Common myeloid progenitor, CD34-positive (primary cell): Measurements from ENCODE around the gene SMG5. TPM values are rescaled to one million over a fixed set of nuclear protein-coding genes. Genes with fewer than 3 reads are reported as not detected.
A peak's percentile ranks its signal among the peaks of the same experiment; 100 is the strongest.
"Not testable (repeated sequence)": the region's sequence is repeated elsewhere in the genome, so short reads cannot be mapped to it uniquely, and the experiment has no call there.

Source experiments
- CTCF ChIA-PET: fragments of 350-600 bp; sonication (Branson Sonifier 250); formaldehyde crosslinking; loops from one replicate; lab custom pipeline; 2021; ENCODE audit warnings: antibody characterized with exemption; lab: Charles Lee
- POLR2A ChIA-PET: fragments of 350-600 bp; sonication (Branson Sonifier 250); formaldehyde crosslinking; loops from one replicate; lab custom pipeline; 2021; ENCODE audit warnings: antibody characterized with exemption; lab: Charles Lee
- DNase-seq, 3 donors: peaks; one replicate each; pipeline versions ENCODE4 v3.0.0 to v3.0.0-alpha.2; 2013
- H3K27ac ChIP-seq, 2 experiments: 1 replicate in 1 of 2; 2 replicates in 1 of 2; pipeline ENCODE4 v1.7.0; 2013; ENCODE audit warnings: inconsistent platforms in 2 of 2, low read length in 2 of 2, mild to moderate bottlenecking in 2 of 2, low read depth in 1 of 2, moderate library complexity in 1 of 2; ENCODE audit not compliant: severe bottlenecking in 2 of 2, insufficient read depth in 1 of 2, poor library complexity in 1 of 2
- H3K27me3 ChIP-seq, 5 experiments: replicated peaks in 2 of 5; 1 replicate in 3 of 5; 2 replicates in 2 of 5; pipeline versions ENCODE4 v1.6.1 to v1.7.0; 2013; ENCODE audit warnings: low read length in 4 of 5, mild to moderate bottlenecking in 2 of 5, moderate library complexity in 2 of 5, inconsistent platforms in 1 of 5; ENCODE audit not compliant: insufficient read depth in 5 of 5, control insufficient read depth in 4 of 5
- H3K36me3 ChIP-seq, 4 experiments: 1 replicate in 2 of 4; 2 replicates in 2 of 4; pipeline versions ENCODE4 v1.6.1 to v1.7.0; 2013; ENCODE audit warnings: low read length in 3 of 4, control low read depth in 1 of 4, mild to moderate bottlenecking in 1 of 4; ENCODE audit not compliant: control insufficient read depth in 4 of 4, insufficient read depth in 4 of 4
- H3K4me1 ChIP-seq, 4 experiments: 1 replicate in 3 of 4; 2 replicates in 1 of 4; pipeline versions ENCODE4 v1.6.1 to v1.7.1; 2013; ENCODE audit warnings: low read length in 3 of 4, mild to moderate bottlenecking in 3 of 4, control low read depth in 1 of 4, inconsistent platforms in 1 of 4, moderate library complexity in 1 of 4; ENCODE audit not compliant: control insufficient read depth in 4 of 4, insufficient read depth in 4 of 4; ENCODE audit errors: control extremely low read depth in 1 of 4
- H3K4me3 ChIP-seq, 7 experiments: 1 replicate in 4 of 7; 2 replicates in 3 of 7; pipeline versions ENCODE4 v1.5.1 to v1.7.0; 2013; ENCODE audit warnings: mild to moderate bottlenecking in 7 of 7, low read length in 6 of 7, moderate library complexity in 6 of 7, inconsistent platforms in 2 of 7, low read depth in 2 of 7, control low read depth in 1 of 7; ENCODE audit not compliant: insufficient read depth in 4 of 7, control insufficient read depth in 1 of 7; ENCODE audit errors: extremely low read depth in 1 of 7
- H3K9me3 ChIP-seq, 5 experiments: 1 replicate in 4 of 5; 2 replicates in 1 of 5; pipeline versions ENCODE4 v1.6.1 to v1.7.1; 2013; ENCODE audit warnings: low read length in 4 of 5, mild to moderate bottlenecking in 2 of 5, inconsistent platforms in 1 of 5, low read depth in 1 of 5, moderate library complexity in 1 of 5; ENCODE audit not compliant: control insufficient read depth in 4 of 5, insufficient read depth in 2 of 5; ENCODE audit errors: control extremely low read depth in 1 of 5
- WGBS: methylation state at CpG from one replicate; pipeline ENCODE4 v1.1.5; 2013; ENCODE audit not compliant: insufficient coverage; 5-methylcytosine and 5-hydroxymethylcytosine counted together
- polyA plus RNA-seq: library from polyadenylated mRNA; unstranded; fragments of 120-200 nt; gene quantifications from one replicate; pipeline ENCODE4 v1.2.1, GENCODE V29; 2013

SMG5 gene
- polyA plus RNA-seq: 47.4 TPM

- Histone ChIP-seq H3K4me1 (peaks cover 11 to 25% (median 21%) of the 10 kb centered on the region in 4 experiments), H3K4me3 (peak within 1 kb of the TSS; percentile 48 to 98 (median 90)), H3K36me3 (peaks cover 6 to 34% (median 17%) of the 10 kb centered on the region in 4 experiments), H3K9me3 (no peaks in the 10 kb centered on the region), H3K27ac (peak within 1 kb of the TSS; percentile 85 to 95), H3K27me3 (no peaks in the 10 kb centered on the region)
- peak; percentile 99 for DNase-seq
- 0% methylated on average over 41 of the region's 50 CpGs for WGBS
- CTCF ChIA-PET: interaction anchor here (1.0 to 3.0 kb wide), 10 partner anchors 9 to 61 kb away, joined by 3 to 13 read pairs (median 4); no protein-coding TSS in a partner anchor
- POLR2A ChIA-PET: interaction anchor here (0.6 to 1.3 kb wide), 5 partner anchors 9 to 349 kb away, joined by 3 to 5 read pairs (median 3); no protein-coding TSS in a partner anchor
Observed at GRCh38 chr1:156282479-156283222, at the start of gene SMG5. TSS of gene SMG5 (minus strand) at chr1:156282825. CDS start at chr1:156282680, 145 bp downstream.

GRCh38 chr1:156323179-156323578 lies 40.6 kb upstream of the SMG5 start:
- not testable (repeated sequence) for H3K27ac ChIP-seq, H3K9me3 ChIP-seq, DNase-seq, H3K4me1 ChIP-seq, H3K4me3 ChIP-seq, H3K27me3 ChIP-seq
- H3K36me3 ChIP-seq: peaks cover 12 to 65% (median 45%) of the 10 kb centered on the region in 4 experiments
- ChIA-PET POLR2A (interaction anchor here (0.7 kb wide), 1 partner anchor 302 kb away, joined by 3 read pairs; no protein-coding TSS in a partner anchor), CTCF (interaction anchor here (0.7 to 1.9 kb wide), 6 partner anchors 9 to 226 kb away, joined by 3 to 6 read pairs (median 3); no protein-coding TSS in a partner anchor)
- WGBS: 100% methylated on average over 1 of the region's 9 CpGs

GRCh38 chr1:156320560-156320959 lies 37.9 kb upstream of the SMG5 start:
- peaks cover 23 to 86% (median 62%) of the 10 kb centered on the region in 4 experiments for H3K36me3 ChIP-seq
- ChIA-PET CTCF (interaction anchor here (1.0 to 3.0 kb wide), 9 partner anchors 11 to 193 kb away, joined by 3 to 20 read pairs (median 6); no protein-coding TSS in a partner anchor), POLR2A (no interaction called here)
- DNase-seq: no peak
- H3K4me3 ChIP-seq: no peak overlapping the region
- 100% methylated on average over 3 of the region's 3 CpGs for WGBS
- H3K27ac ChIP-seq: no peak overlapping the region
- H3K27me3 ChIP-seq: no peaks in the 10 kb centered on the region
- no peaks in the 10 kb centered on the region for H3K4me1 ChIP-seq
- H3K9me3 ChIP-seq: no peaks in the 10 kb centered on the region

GRCh38 chr1:156319664-156320063 lies 37.0 kb upstream of the SMG5 start:
- no peaks in the 10 kb centered on the region for H3K4me1 ChIP-seq
- ChIA-PET POLR2A (interaction anchor here (1.4 kb wide), 1 partner anchor 36 kb away, joined by 3 read pairs; the partner anchor contains the start of gene TMEM79), CTCF (interaction anchor here (0.7 to 3.0 kb wide), 29 partner anchors 9 to 231 kb away, joined by 3 to 20 read pairs (median 5); partner anchors contain the start of gene TMEM79)
- peak; percentile 51 to 71 (median 58) for DNase-seq
- no peaks in the 10 kb centered on the region for H3K27me3 ChIP-seq
- WGBS: no CpG with 5 or more reads among the region's 1 CpG
- no peak overlapping the region for H3K27ac ChIP-seq
- H3K4me3 ChIP-seq: no peak overlapping the region
- no peaks in the 10 kb centered on the region for H3K9me3 ChIP-seq
- peaks cover 23 to 86% (median 61%) of the 10 kb centered on the region in 4 experiments for H3K36me3 ChIP-seq

- Histone ChIP-seq H3K4me3 (no peak overlapping the region), H3K36me3 (peaks cover 25 to 90% (median 63%) of the 10 kb centered on the region in 4 experiments), H3K4me1 (no peaks in the 10 kb centered on the region), H3K9me3 (no peaks in the 10 kb centered on the region), H3K27ac (no peak overlapping the region), H3K27me3 (no peaks in the 10 kb centered on the region)
- ChIA-PET POLR2A (no interaction called here), CTCF (interaction anchor here (0.8 to 1.3 kb wide), 3 partner anchors 153 to 217 kb away, joined by 3 read pairs; no protein-coding TSS in a partner anchor)
- DNase-seq: no peak
- WGBS: 96% methylated on average over 7 of the region's 7 CpGs
Observed at GRCh38 chr1:156316909-156317308, 34.3 kb upstream of the SMG5 start.

GRCh38 chr1:156310962-156311361 lies 28.3 kb upstream of the SMG5 start:
- Histone ChIP-seq H3K27ac (no peak overlapping the region), H3K4me1 (no peaks in the 10 kb centered on the region), H3K27me3 (no peaks in the 10 kb centered on the region), H3K36me3 (peaks cover 30 to 78% (median 59%) of the 10 kb centered on the region in 4 experiments), H3K9me3 (no peaks in the 10 kb centered on the region), H3K4me3 (no peak overlapping the region)
- 87% methylated on average over 6 of the region's 6 CpGs for WGBS
- DNase-seq: peak in 2 of 3 donors; percentile 7 to 9
- ChIA-PET CTCF (interaction anchor here (0.6 to 1.2 kb wide), 4 partner anchors 9 to 167 kb away, joined by 3 to 4 read pairs (median 4); no protein-coding TSS in a partner anchor), POLR2A (interaction anchor here (0.8 kb wide), 1 partner anchor 33 kb away, joined by 3 read pairs; no protein-coding TSS in a partner anchor)
